Ovary (tissue), 3 donors: Measurements from ENCODE around the gene NEDD9.

ENCODE experiments used
- CTCF ChIP-seq, 3 donors: fragments of 450-650 bp in 2 of 3; fragments of 200-600 bp in 1 of 3; IDR thresholded peaks; one replicate each; pipeline versions ENCODE4 v1.5.1 to v1.8.0; 2016 to 2022; ENCODE audit warnings: antibody characterized with exemption in 3 of 3, mild to moderate bottlenecking in 1 of 3
- EP300 ChIP-seq: sonication (generic); formaldehyde crosslinking; IDR thresholded peaks from one replicate; pipeline ENCODE4 v1.6.1; 2017; ENCODE audit warnings: antibody characterized with exemption
- POLR2A ChIP-seq: fragments of 450-650 bp; IDR thresholded peaks from one replicate; pipeline ENCODE4 v1.6.1; 2017; ENCODE audit warnings: antibody characterized with exemption, mild to moderate bottlenecking, moderate library complexity
- donor health status: DM: no; HTN: no; CAD: no.

DNA sequence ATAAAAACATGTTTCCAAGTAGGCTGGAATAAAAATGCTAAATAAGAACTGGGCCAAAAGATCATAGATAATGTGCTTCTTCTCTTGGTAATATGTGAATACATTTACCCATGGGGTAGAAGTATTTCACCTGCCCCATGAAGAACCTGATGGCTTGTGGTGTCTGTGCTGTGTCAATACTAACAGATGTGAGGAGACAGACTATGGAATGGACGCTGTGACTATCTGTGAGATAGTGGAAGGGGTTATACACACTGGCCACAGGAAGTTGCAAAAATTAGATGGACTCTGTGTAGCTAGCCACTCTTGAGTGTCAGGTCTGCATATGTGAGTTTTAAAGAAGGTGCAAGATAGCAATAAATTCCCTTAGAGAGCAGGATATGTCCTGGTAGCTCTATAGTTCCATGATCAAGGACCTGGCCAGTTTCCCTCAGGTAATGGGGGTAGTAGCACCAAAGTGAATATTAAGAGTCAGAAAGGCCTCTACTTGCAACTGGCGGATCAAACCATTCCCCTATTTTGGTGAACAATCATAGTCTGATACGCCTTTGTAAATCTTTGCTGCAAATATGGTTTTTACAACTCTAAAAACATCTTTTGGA, 48.6 kb downstream of the NEDD9 start:
- TF ChIP-seq CTCF (IDR thresholded peaks at IDR 0.05) (no peak), POLR2A (no peak), EP300 (no peak)
